Activated CD8-positive, alpha-beta T cell treated with anti-CD3 and anti-CD28 coated beads, Interleukin-2, amount 10 ng/mL, durations not matched to agents 7 days and 5 days (primary cell): ENCODE measurements around the gene LGALS9B. TPM values are rescaled to one million over a fixed set of nuclear protein-coding genes. Genes with fewer than 3 reads are reported as not detected.

Source experiments
- total RNA-seq, 2 experiments: library from RNA; stranded (reverse); gene quantifications; one replicate each; pipeline ENCODE4 v1.2.3, GENCODE V29; 2021

The LGALS9B gene
- total RNA-seq, 2 experiments from 2014 or later: 0.45 to 0.47 TPM

Other genes with a start within 250 kb of the LGALS9B start
- gene CDRT15L2, start 112.2 kb upstream of the LGALS9B start, total RNA-seq: not detected